Heart left ventricle (tissue), 16 donors: ENCODE results near the gene MBD3L4. TPM values are rescaled to one million over a fixed set of nuclear protein-coding genes. Genes with fewer than 3 reads are reported as not detected.
A peak's percentile ranks its signal among the peaks of the same experiment; 100 is the strongest.

ENCODE experiments used
- ATAC-seq, 4 donors: fragments of 200-7000 bp; cut with Tn5 transposase; one replicate each; pipeline ENCODE4 v1.9.1; 2020 to 2022; ENCODE audit warnings: moderate library complexity in 4 of 4, mild to moderate bottlenecking in 3 of 4, moderate number of reproducible peaks in 1 of 4
- DNase-seq, 5 donors: peaks; one replicate each; pipeline ENCODE4 v3.0.0-alpha.2; 2020
- H3K27ac ChIP-seq, 12 donors: fragments of 200-600 bp; sonication (generic) in 4 of 12; one replicate each; pipeline versions ENCODE4 v1.5.0 to v1.8.0; 2016 to 2022; ENCODE audit warnings: mild to moderate bottlenecking in 2 of 12
- H3K27me3 ChIP-seq, 9 donors: fragments of 200-600 bp; sonication (generic) in 2 of 9; one replicate each; pipeline versions ENCODE4 v1.5.1 to v1.8.0; 2016 to 2022; ENCODE audit warnings: mild to moderate bottlenecking in 3 of 9
- H3K36me3 ChIP-seq, 9 donors: fragments of 200-600 bp; sonication (generic) in 2 of 9; one replicate each; pipeline versions ENCODE4 v1.5.0 to v1.8.0; 2018 to 2022; ENCODE audit warnings: mild to moderate bottlenecking in 2 of 9
- H3K4me1 ChIP-seq, 12 donors: fragments of 200-600 bp; sonication (generic) in 4 of 12; one replicate each; pipeline versions ENCODE4 v1.5.0 to v1.8.0; 2016 to 2022; ENCODE audit warnings: mild to moderate bottlenecking in 3 of 12
- H3K4me3 ChIP-seq, 12 donors: fragments of 200-600 bp; sonication (generic) in 4 of 12; one replicate each; pipeline versions ENCODE4 v1.5.0 to v1.8.0; 2017 to 2022; ENCODE audit warnings: mild to moderate bottlenecking in 9 of 12, moderate library complexity in 4 of 12
- H3K9me3 ChIP-seq, 12 donors: fragments of 200-600 bp; sonication (generic) in 4 of 12; one replicate each; pipeline versions ENCODE4 v1.5.0 to v1.8.0; 2016 to 2022; ENCODE audit warnings: mild to moderate bottlenecking in 1 of 12
- POLR2A ChIP-seq, 2 donors: fragments of 450-650 bp; IDR thresholded peaks; one replicate each; pipeline ENCODE4 v1.6.1; 2017; ENCODE audit warnings: antibody characterized with exemption in 2 of 2, mild to moderate bottlenecking in 2 of 2, moderate library complexity in 2 of 2
- WGBS, 4 donors: extraction: QIAGEN DNeasy Blood & Tissue Kit in 2 of 4; methylation state at CpG; one replicate each; pipeline versions ENCODE4 v1.1.5 to v1.1.7; 2013 to 2018; 5-methylcytosine and 5-hydroxymethylcytosine counted together
- intact Hi-C, 10 donors: fragments of 100-400 bp; cut with DNase I; formaldehyde crosslinking; loops; one replicate each; pipeline versions ENCODE4 v1.11.1 to v1.14.2; 2022
- polyA plus RNA-seq, 2 donors: library from polyadenylated mRNA; stranded (reverse); fragments of 200-250 nt; gene quantifications; one replicate each; pipeline ENCODE4 v1.2.3, GENCODE V29; 2013
- total RNA-seq, 9 donors: library from RNA; depleted of rRNA in 2 of 9; stranded (reverse); fragments of >200 nt in 2 of 9; fragmentation: NEBNext Ultra II Directional in 3 of 9; extraction: Animal tissue kit (Norgen Biotek cat#: 25700) in 3 of 9; gene quantifications; one replicate each; pipeline versions ENCODE4 v1.1.0 to v1.2.4, GENCODE V29; 2016 to 2023
- TF ChIP-seq, protein P1 (sequence below), 12 donors: fragments of 200-600 bp; sonication (generic) in 4 of 12; IDR thresholded peaks; one replicate each; pipeline versions ENCODE4 v1.5.0 to v1.8.0; 2018 to 2022; ENCODE audit warnings: antibody characterized with exemption in 12 of 12, mild to moderate bottlenecking in 5 of 12
- donor health status: ischemic (EF 13 %, LVEDD 7.1; RV severe dilation, severe dysfunction).
- donor health status: healthy with polysubstance abuse.
- donor health status: DM: no; HTN: yes; CAD: no.
- donor health status: DM: no; HTN: no; CAD: no.
- donor health status: ischemic (EF 25% LVEDD 6.9; RV normal size, moderate dysfunction).
- donor health status: ischemic (EF 25% LVEDD 5.7; RV mildly dilated, moderate dysfunction).
- donor health status: healthy.
- donor health status: DM: yes; HTN: yes; CAD: no.
- donor health status: ischemic (EF 35%, LVEDD 5.7; RV mildly dilated, moderate dysfunction).
- donor health status: nonischemic (EF 11% LVEDD 7.7; RV severe dilation, severe dysfunction).
- donor health status: DM: yes; HTN: yes; CAD: no.
- donor health status: PGD.
- donor health status: ischemic (EF 29% LVEDD 5.4; RV normal size, mild dysfunction).
- donor health status: nonischemic (EF 23%, LVEDD 6.1; RV moderate dilation, normal function).

The MBD3L4 gene
- total and polyA plus RNA-seq, 11 donors = not detected

DNA sequence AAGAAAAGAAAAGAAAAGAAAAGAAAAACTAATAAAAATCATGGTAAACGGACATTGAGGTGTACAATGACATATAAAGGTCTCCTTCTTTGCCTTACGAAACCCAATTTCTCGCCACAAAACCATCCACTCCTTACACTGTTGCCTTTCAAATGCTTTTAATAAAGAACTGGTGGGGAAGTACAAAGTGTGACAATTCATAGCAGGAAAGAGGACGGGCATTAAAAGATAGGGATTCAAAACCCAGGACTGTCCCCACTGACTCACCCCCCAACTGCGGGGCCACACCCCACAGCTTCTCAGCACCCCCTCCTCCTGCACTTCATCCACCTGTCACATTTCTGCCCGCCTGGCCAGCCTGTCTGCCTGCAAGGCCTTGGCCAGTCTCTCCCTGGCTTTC, 21.2 kb downstream of the MBD3L4 start:
- H3K9me3 ChIP-seq = peaks cover 0 to 5% (median 0%) of the 10 kb centered on the region in 12 donors
- intact Hi-C loops = no loop called here
- no peaks in the 10 kb centered on the region for H3K36me3 ChIP-seq
- no peak overlapping the region for H3K27ac ChIP-seq
- H3K27me3 ChIP-seq = peaks cover 0 to 24% (median 3%) of the 10 kb centered on the region in 9 donors
- H3K4me1 ChIP-seq = peaks cover 0 to 3% (median 0%) of the 10 kb centered on the region in 12 donors
- no peak for ATAC-seq
- no peak overlapping the region for H3K4me3 ChIP-seq
- no peak for DNase-seq
- 67 to 79% (median 75%) methylated on average over 6 of the region's 6 CpGs for WGBS, 4 donors
- TF ChIP-seq, protein P1, sequence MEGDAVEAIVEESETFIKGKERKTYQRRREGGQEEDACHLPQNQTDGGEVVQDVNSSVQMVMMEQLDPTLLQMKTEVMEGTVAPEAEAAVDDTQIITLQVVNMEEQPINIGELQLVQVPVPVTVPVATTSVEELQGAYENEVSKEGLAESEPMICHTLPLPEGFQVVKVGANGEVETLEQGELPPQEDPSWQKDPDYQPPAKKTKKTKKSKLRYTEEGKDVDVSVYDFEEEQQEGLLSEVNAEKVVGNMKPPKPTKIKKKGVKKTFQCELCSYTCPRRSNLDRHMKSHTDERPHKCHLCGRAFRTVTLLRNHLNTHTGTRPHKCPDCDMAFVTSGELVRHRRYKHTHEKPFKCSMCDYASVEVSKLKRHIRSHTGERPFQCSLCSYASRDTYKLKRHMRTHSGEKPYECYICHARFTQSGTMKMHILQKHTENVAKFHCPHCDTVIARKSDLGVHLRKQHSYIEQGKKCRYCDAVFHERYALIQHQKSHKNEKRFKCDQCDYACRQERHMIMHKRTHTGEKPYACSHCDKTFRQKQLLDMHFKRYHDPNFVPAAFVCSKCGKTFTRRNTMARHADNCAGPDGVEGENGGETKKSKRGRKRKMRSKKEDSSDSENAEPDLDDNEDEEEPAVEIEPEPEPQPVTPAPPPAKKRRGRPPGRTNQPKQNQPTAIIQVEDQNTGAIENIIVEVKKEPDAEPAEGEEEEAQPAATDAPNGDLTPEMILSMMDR (IDR thresholded peaks at IDR 0.05) = no peak

DNA sequence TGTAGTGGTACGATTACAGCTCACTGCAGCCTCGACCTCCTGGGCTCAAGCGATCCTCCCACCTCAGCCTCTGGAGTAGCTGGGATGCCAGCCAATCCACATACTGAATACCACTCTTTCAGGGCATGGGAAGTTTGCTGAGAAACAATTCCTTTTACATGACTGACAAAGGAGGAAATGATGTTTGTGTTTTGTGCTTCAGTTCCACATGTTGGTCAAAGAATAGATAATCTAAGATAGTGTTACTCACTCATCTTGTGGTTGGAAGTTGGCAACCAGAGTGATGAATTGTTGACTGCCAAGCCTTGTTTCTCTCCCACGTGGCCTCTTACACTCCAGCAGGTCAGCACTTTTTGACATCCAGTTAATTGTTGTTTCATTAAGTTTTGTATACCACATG, 26.3 kb downstream of the MBD3L4 start:
- Histone ChIP-seq H3K4me3 (no peak overlapping the region), H3K27me3 (peaks cover 0 to 24% (median 3%) of the 10 kb centered on the region in 9 donors), H3K27ac (peak overlapping the region in 1 of 12 donors; percentile 34), H3K4me1 (peaks cover 0 to 17% (median 0%) of the 10 kb centered on the region in 12 donors), H3K9me3 (peaks cover 0 to 5% (median 0%) of the 10 kb centered on the region in 12 donors), H3K36me3 (no peaks in the 10 kb centered on the region)
- WGBS, 4 donors = 64 to 71% (median 68%) methylated on average over 4 of the region's 4 CpGs
- no peak for DNase-seq
- intact Hi-C loops = no loop called here
- no peak for ATAC-seq
- TF ChIP-seq, protein P1 (IDR thresholded peaks at IDR 0.05) = no peak
- TF ChIP-seq POLR2A (IDR thresholded peaks at IDR 0.05) = no peak

DNA sequence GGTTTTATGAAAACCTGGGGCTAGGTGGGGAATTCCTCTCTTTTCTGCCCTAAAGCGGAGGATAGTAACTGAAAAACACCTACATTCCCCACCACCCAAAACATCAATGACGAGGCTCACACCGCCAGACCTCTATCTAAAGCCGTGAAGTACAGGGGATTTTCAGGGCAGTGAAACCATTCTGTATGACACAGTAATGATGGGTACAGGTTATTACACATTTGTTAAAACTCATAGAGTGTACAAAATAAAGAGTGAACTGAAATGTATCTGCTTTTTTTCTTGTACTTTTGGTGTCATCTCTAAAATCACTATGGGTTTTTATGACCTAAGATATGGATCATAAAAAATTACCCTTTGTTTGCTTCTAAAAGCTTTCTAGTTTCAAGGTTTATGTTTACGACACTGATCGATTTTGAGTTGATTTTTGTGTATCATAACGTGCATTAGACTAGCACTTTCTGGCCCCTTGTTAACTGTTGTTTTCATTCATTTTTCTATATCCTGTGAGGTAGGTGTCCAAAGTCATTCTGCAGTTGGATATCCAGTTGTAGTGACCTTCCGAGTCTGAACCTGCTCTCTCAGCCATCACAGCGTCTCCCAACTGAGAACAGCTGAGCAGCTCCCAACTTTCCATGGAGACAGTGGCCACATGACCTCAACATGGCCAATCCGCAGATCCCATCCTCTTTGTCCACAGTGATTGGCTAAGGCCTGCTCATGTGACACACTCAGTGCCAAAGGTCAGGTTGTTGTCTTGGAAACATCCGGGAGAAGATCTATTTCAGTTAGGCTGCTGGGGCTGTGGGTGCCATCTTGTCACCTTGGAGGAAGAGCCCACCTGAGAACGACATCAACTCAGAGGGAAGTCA, 29.0 kb downstream of the MBD3L4 start:
- Histone ChIP-seq H3K9me3 (peaks cover 0 to 5% (median 0%) of the 10 kb centered on the region in 12 donors), H3K4me1 (peaks cover 0 to 17% (median 0%) of the 10 kb centered on the region in 12 donors), H3K4me3 (no peak overlapping the region), H3K27me3 (peaks cover 0 to 6% (median 0%) of the 10 kb centered on the region in 9 donors), H3K27ac (no peak overlapping the region), H3K36me3 (no peaks in the 10 kb centered on the region)
- TF ChIP-seq, protein P1 (IDR thresholded peaks at IDR 0.05) = no peak
- TF ChIP-seq POLR2A (IDR thresholded peaks at IDR 0.05) = no peak
- intact Hi-C loops = no loop called here
- DNase-seq (no peak), ATAC-seq (no peak)
- WGBS, 4 donors = 78 to 87% (median 85%) methylated on average over 12 of the region's 12 CpGs

DNA sequence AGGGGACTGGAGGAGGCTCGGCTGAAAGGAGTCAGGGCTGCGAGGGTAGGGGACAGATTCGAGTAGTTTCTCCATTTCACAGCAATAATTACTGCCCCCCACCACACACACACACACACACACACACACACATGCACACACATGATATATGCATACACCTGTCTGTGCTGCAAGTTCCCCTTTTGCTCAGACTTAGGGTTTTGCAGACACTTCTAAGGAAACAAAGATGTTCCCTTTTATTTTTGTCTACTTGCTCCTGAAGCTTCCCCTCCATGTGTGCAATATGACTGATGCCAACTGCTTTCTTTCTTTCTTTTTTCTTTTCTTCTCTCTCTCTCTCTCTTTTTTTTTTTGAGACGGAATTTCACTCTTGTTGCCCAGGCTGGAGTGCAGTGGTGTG, 32.1 kb downstream of the MBD3L4 start:
- peaks cover 0 to 7% (median 0%) of the 10 kb centered on the region in 12 donors for H3K4me1 ChIP-seq
- H3K27ac ChIP-seq = no peak overlapping the region
- intact Hi-C loops = no loop called here
- TF ChIP-seq, protein P1 (IDR thresholded peaks at IDR 0.05) = no peak
- TF ChIP-seq POLR2A (IDR thresholded peaks at IDR 0.05) = no peak
- no peak for ATAC-seq
- H3K27me3 ChIP-seq = peaks cover 0 to under 1% (median 0%) of the 10 kb centered on the region in 9 donors
- H3K9me3 ChIP-seq = no peaks in the 10 kb centered on the region
- 47 to 66% (median 65%) methylated on average over 4 of the region's 4 CpGs for WGBS, 4 donors
- no peaks in the 10 kb centered on the region for H3K36me3 ChIP-seq
- no peak for DNase-seq
- H3K4me3 ChIP-seq = no peak overlapping the region
